Kidney epithelial cell (primary cell): ENCODE measurements around the gene MYO10. TPM values are rescaled to one million over a fixed set of nuclear protein-coding genes. Genes with fewer than 3 reads are reported as not detected.

Experiments used
- DNase-seq: peaks from one replicate; pipeline ENCODE4 v3.0.0-alpha.2; 2010; ENCODE audit warnings: low read depth
- H3K27me3 ChIP-seq: 2 replicates; pipeline ENCODE4 v1.6.0; 2011; ENCODE audit warnings: low read length; ENCODE audit not compliant: control insufficient read depth, insufficient read depth
- H3K36me3 ChIP-seq: 2 replicates; pipeline ENCODE4 v1.5.1; 2011; ENCODE audit warnings: low read length; ENCODE audit not compliant: control insufficient read depth, insufficient read depth
- H3K4me3 ChIP-seq: 2 replicates; pipeline ENCODE4 v1.5.1; 2011; ENCODE audit warnings: low read depth, mild to moderate bottlenecking, control low read depth, low read length
- CTCF ChIP-seq: IDR thresholded peaks from 2 replicates; pipeline ENCODE4 v1.5.1; 2011; ENCODE audit warnings: mild to moderate bottlenecking, moderate library complexity, low read length, control low read depth, inconsistent platforms; ENCODE audit not compliant: insufficient read depth, poor library complexity, severe bottlenecking
- total RNA-seq: library from RNA; depleted of rRNA; stranded (reverse); fragments of >200 nt; gene quantifications from 2 replicates; pipeline ENCODE4 v1.2.3, GENCODE V29; 2015

The MYO10 gene
- total RNA-seq, 1 donor from 2014 or later = 80.3 TPM

- peaks cover 5% of the 10 kb centered on the region for H3K36me3 ChIP-seq
- no peaks in the 10 kb centered on the region for H3K27me3 ChIP-seq
- TF ChIP-seq CTCF = no peak
- DNase-seq = peak; percentile 21
- H3K4me3 ChIP-seq = no peak overlapping the region
Measured at GRCh38 chr5:16681876-16682275, 254.2 kb downstream of the MYO10 start.

GRCh38 chr5:16679863-16680262 lies 256.2 kb downstream of the MYO10 start:
- DNase-seq = no peak
- peak; percentile 15 for TF ChIP-seq CTCF
- H3K36me3 ChIP-seq = peaks cover 5% of the 10 kb centered on the region
- H3K27me3 ChIP-seq = no peaks in the 10 kb centered on the region
- no peak overlapping the region for H3K4me3 ChIP-seq

- Histone ChIP-seq H3K36me3 (peaks cover 8% of the 10 kb centered on the region), H3K4me3 (no peak overlapping the region), H3K27me3 (no peaks in the 10 kb centered on the region)
- DNase-seq = no peak
- no peak for TF ChIP-seq CTCF
Measured at GRCh38 chr5:16679190-16679589, 256.9 kb downstream of the MYO10 start.

- H3K36me3 ChIP-seq = peaks cover 7% of the 10 kb centered on the region
- TF ChIP-seq CTCF = no peak
- H3K27me3 ChIP-seq = no peaks in the 10 kb centered on the region
- DNase-seq = no peak
- no peak overlapping the region for H3K4me3 ChIP-seq
Measured at GRCh38 chr5:16675806-16676205, 260.3 kb downstream of the MYO10 start.

- DNase-seq = no peak
- H3K27me3 ChIP-seq = no peaks in the 10 kb centered on the region
- no peak for TF ChIP-seq CTCF
- peaks cover 4% of the 10 kb centered on the region for H3K36me3 ChIP-seq
- H3K4me3 ChIP-seq = no peak overlapping the region
Measured at GRCh38 chr5:16674750-16675149, 261.3 kb downstream of the MYO10 start.
